Smooth muscle cell (in vitro differentiated cells): Measurements from ENCODE around the gene MAP2K1. TPM values are rescaled to one million over a fixed set of nuclear protein-coding genes. Genes with fewer than 3 reads are reported as not detected.

Source experiments
- DNase-seq: peaks from one replicate; lab custom pipeline; 2025; ENCODE audit not compliant: unreplicated experiment; lab: John Stamatoyannopoulos, UW
- H2AFZ ChIP-seq: fragments of 200-600 bp; sonication (generic); 2 replicates; pipeline ENCODE4 v1.6.0; 2016; ENCODE audit warnings: antibody characterized with exemption, low read depth, mild to moderate bottlenecking
- H3F3A ChIP-seq: fragments of 200-600 bp; sonication (generic); 2 replicates; pipeline ENCODE4 v1.6.0; 2017; ENCODE audit warnings: antibody characterized with exemption, low read depth
- H3K27ac ChIP-seq: fragments of 200-600 bp; sonication (generic); 2 replicates; pipeline ENCODE4 v1.5.1; 2016; ENCODE audit warnings: low read depth, mild to moderate bottlenecking
- H3K27me3 ChIP-seq: fragments of 200-600 bp; sonication (generic); 2 replicates; pipeline ENCODE4 v1.6.1; 2016; ENCODE audit warnings: low read depth, mild to moderate bottlenecking
- H3K36me3 ChIP-seq: fragments of 200-600 bp; sonication (generic); 2 replicates; pipeline ENCODE4 v1.5.1; 2016; ENCODE audit warnings: low read depth
- H3K4me1 ChIP-seq: fragments of 200-600 bp; sonication (generic); 2 replicates; pipeline ENCODE4 v1.5.1; 2016; ENCODE audit warnings: low read depth
- H3K4me2 ChIP-seq: fragments of 200-600 bp; sonication (generic); 2 replicates; pipeline ENCODE4 v1.6.0; 2016; ENCODE audit warnings: mild to moderate bottlenecking
- H3K4me3 ChIP-seq: fragments of 200-600 bp; sonication (generic); 2 replicates; pipeline ENCODE4 v1.5.1; 2016; ENCODE audit warnings: mild to moderate bottlenecking
- H3K79me2 ChIP-seq: fragments of 200-600 bp; sonication (generic); 2 replicates; pipeline ENCODE4 v1.6.0; 2016; ENCODE audit warnings: low read depth, mild to moderate bottlenecking
- H3K9ac ChIP-seq: fragments of 200-600 bp; sonication (generic); 2 replicates; pipeline ENCODE4 v1.6.0; 2016; ENCODE audit warnings: low read depth
- H3K9me3 ChIP-seq: fragments of 200-600 bp; sonication (generic); replicated peaks from 2 replicates; pipeline ENCODE4 v1.5.1; 2016; ENCODE audit warnings: low read depth
- H4K20me1 ChIP-seq: fragments of 200-600 bp; sonication (generic); 2 replicates; pipeline ENCODE4 v1.6.0; 2016; ENCODE audit warnings: low read depth
- CTCF ChIP-seq: fragments of 200-600 bp; sonication (generic); IDR thresholded peaks from 2 replicates; pipeline ENCODE4 v1.5.1; 2017; ENCODE audit warnings: borderline replicate concordance, mild to moderate bottlenecking, antibody characterized with exemption; ENCODE audit not compliant: insufficient read depth, poor library complexity, severe bottlenecking
- WGBS: methylation state at CpG from one replicate; pipeline ENCODE4 v1.1.7; 2016; ENCODE audit warnings: low lambda C conversion rate; 5-methylcytosine and 5-hydroxymethylcytosine counted together
- polyA plus RNA-seq: library from polyadenylated mRNA; unstranded; fragments of >200 nt; fragmentation: Nextera tagmentation; extraction: Ambion mirVana; gene quantifications from 2 replicates; pipeline ENCODE4 v1.2.1, GENCODE V29; 2016
- total RNA-seq: library from RNA; depleted of rRNA; stranded (reverse); fragments of >200 nt; gene quantifications from 2 replicates; pipeline ENCODE4 v1.2.3, GENCODE V29; 2014

Gene MAP2K1
- total and polyA plus RNA-seq, 2 experiments from 2014 or later: 50.4 to 62.9 TPM

GRCh38 chr15:66505818-66506217 lies 119.1 kb downstream of the MAP2K1 start:
- no peak for TF ChIP-seq CTCF
- Histone ChIP-seq H3K27ac (peak overlapping the region; percentile 99), H3F3A (peaks cover 22% of the 10 kb centered on the region), H4K20me1 (peaks cover 35% of the 10 kb centered on the region), H3K79me2 (peaks cover 68% of the 10 kb centered on the region), H3K9ac (peak overlapping the region; percentile 100), H2AFZ (peak overlapping the region; percentile 98), H3K4me1 (peaks cover 28% of the 10 kb centered on the region), H3K4me3 (peak overlapping the region; percentile 99), H3K4me2 (peak overlapping the region; percentile 100), H3K27me3 (no peaks in the 10 kb centered on the region), H3K9me3 (no peaks in the 10 kb centered on the region), H3K36me3 (peaks cover 17% of the 10 kb centered on the region)
- no peak for DNase-seq
- 54% methylated on average over 4 of the region's 4 CpGs for WGBS

GRCh38 chr15:66508293-66508883 lies 121.7 kb downstream of the MAP2K1 start:
- no peaks in the 10 kb centered on the region for H3F3A ChIP-seq
- no peak overlapping the region for H3K4me3 ChIP-seq
- H3K79me2 ChIP-seq: peaks cover 43% of the 10 kb centered on the region
- no peak overlapping the region for H3K9ac ChIP-seq
- no peaks in the 10 kb centered on the region for H3K27me3 ChIP-seq
- 95% methylated on average over 3 of the region's 3 CpGs for WGBS
- no peaks in the 10 kb centered on the region for H3K36me3 ChIP-seq
- H3K4me2 ChIP-seq: no peak overlapping the region
- no peaks in the 10 kb centered on the region for H3K9me3 ChIP-seq
- TF ChIP-seq CTCF: no peak
- H3K27ac ChIP-seq: no peak overlapping the region
- DNase-seq: no peak
- peaks cover 13% of the 10 kb centered on the region for H3K4me1 ChIP-seq
- H2AFZ ChIP-seq: no peak overlapping the region
- H4K20me1 ChIP-seq: peaks cover 9% of the 10 kb centered on the region

- no peak overlapping the region for H3K27ac ChIP-seq
- DNase-seq: no peak
- TF ChIP-seq CTCF: no peak
- no peak overlapping the region for H3K9ac ChIP-seq
- WGBS: 93% methylated on average over 3 of the region's 3 CpGs
- H3K36me3 ChIP-seq: no peaks in the 10 kb centered on the region
- H3K79me2 ChIP-seq: no peaks in the 10 kb centered on the region
- H3K4me2 ChIP-seq: no peak overlapping the region
- H2AFZ ChIP-seq: no peak overlapping the region
- no peaks in the 10 kb centered on the region for H3K27me3 ChIP-seq
- no peaks in the 10 kb centered on the region for H3K4me1 ChIP-seq
- no peak overlapping the region for H3K4me3 ChIP-seq
- no peaks in the 10 kb centered on the region for H4K20me1 ChIP-seq
- no peaks in the 10 kb centered on the region for H3F3A ChIP-seq
- no peaks in the 10 kb centered on the region for H3K9me3 ChIP-seq
Observed at GRCh38 chr15:66514586-66514985, 127.9 kb downstream of the MAP2K1 start.

GRCh38 chr15:66515901-66516322 lies 129.2 kb downstream of the MAP2K1 start:
- H4K20me1 ChIP-seq: no peaks in the 10 kb centered on the region
- no peak overlapping the region for H3K9ac ChIP-seq
- 98% methylated on average over 2 of the region's 2 CpGs for WGBS
- no peaks in the 10 kb centered on the region for H3K9me3 ChIP-seq
- H3K27ac ChIP-seq: no peak overlapping the region
- no peak for DNase-seq
- no peak overlapping the region for H2AFZ ChIP-seq
- H3K4me3 ChIP-seq: no peak overlapping the region
- no peaks in the 10 kb centered on the region for H3K79me2 ChIP-seq
- H3K36me3 ChIP-seq: no peaks in the 10 kb centered on the region
- no peaks in the 10 kb centered on the region for H3K4me1 ChIP-seq
- H3K27me3 ChIP-seq: no peaks in the 10 kb centered on the region
- H3F3A ChIP-seq: no peaks in the 10 kb centered on the region
- no peak for TF ChIP-seq CTCF
- no peak overlapping the region for H3K4me2 ChIP-seq
